Measurements from ENCODE around the gene FLYWCH1. TPM values are rescaled to one million over a fixed set of nuclear protein-coding genes. Genes with fewer than 3 reads are reported as not detected.

The FLYWCH1 gene
- total and polyA plus RNA-seq, 10 of the 15 experiments (the other 5 are each of a cell fraction or from before 2014, with no cell fraction given), result 0.47 to 33.8 (median 11.2) TPM

DNA sequence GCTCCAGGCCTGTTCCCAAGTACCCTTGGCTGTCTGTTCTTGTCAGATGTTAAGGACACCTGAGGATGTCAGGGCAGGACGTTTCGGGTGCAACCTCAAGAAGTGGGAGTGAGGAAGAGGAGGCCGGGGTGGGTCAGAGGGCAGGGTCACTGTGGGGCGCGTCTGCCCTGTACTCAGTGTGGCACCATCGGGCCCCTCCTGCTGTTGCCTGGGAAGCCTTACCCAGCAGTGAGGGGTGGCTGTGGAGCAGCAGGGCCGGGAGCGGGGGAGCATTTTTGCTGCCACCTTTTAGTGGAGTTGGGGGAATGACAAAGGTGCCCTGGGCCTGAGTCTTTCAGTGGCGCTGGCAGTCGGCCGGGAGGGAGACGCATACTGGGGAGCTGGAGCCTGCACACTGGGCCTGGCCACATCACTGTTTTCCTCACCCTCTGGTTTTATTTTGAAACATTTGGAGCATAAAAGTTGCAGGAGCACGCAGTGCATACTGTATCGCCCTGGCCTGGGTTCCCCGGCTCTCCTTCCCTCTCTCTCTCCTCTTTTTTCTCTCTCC lies 11.1 kb upstream of the FLYWCH1 start (continued):
- TF ChIP-seq CBFB (IDR thresholded peaks at IDR 0.05; ENCODE audit: low read depth) (no peak), POLR2AphosphoS5 (IDR thresholded peaks at IDR 0.05; ENCODE audit: low read length) (no peak)
- TF ChIP-seq, protein P1, sequence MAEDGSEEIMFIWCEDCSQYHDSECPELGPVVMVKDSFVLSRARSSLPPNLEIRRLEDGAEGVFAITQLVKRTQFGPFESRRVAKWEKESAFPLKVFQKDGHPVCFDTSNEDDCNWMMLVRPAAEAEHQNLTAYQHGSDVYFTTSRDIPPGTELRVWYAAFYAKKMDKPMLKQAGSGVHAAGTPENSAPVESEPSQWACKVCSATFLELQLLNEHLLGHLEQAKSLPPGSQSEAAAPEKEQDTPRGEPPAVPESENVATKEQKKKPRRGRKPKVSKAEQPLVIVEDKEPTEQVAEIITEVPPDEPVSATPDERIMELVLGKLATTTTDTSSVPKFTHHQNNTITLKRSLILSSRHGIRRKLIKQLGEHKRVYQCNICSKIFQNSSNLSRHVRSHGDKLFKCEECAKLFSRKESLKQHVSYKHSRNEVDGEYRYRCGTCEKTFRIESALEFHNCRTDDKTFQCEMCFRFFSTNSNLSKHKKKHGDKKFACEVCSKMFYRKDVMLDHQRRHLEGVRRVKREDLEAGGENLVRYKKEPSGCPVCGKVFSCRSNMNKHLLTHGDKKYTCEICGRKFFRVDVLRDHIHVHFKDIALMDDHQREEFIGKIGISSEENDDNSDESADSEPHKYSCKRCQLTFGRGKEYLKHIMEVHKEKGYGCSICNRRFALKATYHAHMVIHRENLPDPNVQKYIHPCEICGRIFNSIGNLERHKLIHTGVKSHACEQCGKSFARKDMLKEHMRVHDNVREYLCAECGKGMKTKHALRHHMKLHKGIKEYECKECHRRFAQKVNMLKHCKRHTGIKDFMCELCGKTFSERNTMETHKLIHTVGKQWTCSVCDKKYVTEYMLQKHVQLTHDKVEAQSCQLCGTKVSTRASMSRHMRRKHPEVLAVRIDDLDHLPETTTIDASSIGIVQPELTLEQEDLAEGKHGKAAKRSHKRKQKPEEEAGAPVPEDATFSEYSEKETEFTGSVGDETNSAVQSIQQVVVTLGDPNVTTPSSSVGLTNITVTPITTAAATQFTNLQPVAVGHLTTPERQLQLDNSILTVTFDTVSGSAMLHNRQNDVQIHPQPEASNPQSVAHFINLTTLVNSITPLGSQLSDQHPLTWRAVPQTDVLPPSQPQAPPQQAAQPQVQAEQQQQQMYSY (CRISPR knock-in tag; IDR thresholded peaks at IDR 0.05), result no peak
- TF ChIP-seq, protein P2, sequence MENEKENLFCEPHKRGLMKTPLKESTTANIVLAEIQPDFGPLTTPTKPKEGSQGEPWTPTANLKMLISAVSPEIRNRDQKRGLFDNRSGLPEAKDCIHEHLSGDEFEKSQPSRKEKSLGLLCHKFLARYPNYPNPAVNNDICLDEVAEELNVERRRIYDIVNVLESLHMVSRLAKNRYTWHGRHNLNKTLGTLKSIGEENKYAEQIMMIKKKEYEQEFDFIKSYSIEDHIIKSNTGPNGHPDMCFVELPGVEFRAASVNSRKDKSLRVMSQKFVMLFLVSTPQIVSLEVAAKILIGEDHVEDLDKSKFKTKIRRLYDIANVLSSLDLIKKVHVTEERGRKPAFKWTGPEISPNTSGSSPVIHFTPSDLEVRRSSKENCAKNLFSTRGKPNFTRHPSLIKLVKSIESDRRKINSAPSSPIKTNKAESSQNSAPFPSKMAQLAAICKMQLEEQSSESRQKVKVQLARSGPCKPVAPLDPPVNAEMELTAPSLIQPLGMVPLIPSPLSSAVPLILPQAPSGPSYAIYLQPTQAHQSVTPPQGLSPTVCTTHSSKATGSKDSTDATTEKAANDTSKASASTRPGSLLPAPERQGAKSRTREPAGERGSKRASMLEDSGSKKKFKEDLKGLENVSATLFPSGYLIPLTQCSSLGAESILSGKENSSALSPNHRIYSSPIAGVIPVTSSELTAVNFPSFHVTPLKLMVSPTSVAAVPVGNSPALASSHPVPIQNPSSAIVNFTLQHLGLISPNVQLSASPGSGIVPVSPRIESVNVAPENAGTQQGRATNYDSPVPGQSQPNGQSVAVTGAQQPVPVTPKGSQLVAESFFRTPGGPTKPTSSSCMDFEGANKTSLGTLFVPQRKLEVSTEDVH (IDR thresholded peaks at IDR 0.05; ENCODE audit: low read depth, partially characterized antibody), result no peak
